ENCODE measurements around the gene RELL2. TPM values are rescaled to one million over a fixed set of nuclear protein-coding genes. Genes with fewer than 3 reads are reported as not detected.
A peak's percentile ranks its signal among the peaks of the same experiment; 100 is the strongest.

The RELL2 gene
- total RNA-seq, 6 donors from 2014 or later = 2.6 to 9.4 (median 6.5) TPM

DNA sequence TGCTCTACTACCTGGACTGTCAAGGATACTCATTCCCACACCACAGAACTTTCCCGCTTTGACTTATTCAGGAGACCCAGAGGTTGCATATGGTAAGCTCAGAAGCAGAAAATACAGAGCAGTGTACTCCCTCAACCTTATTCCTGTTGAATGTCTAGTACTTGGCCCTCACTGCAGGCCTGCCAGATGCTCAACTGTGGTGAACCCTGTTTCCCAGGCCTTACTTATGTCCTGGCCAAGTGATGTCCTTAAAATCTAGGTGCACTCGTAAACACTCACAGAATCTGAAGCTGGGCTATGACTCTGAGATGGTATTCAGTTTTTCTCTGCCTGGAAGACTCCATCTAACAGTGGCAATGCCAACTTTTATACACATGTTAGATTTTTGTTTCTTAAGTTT lies 39.0 kb upstream of the RELL2 start:
- no peak for TF ChIP-seq POLR2AphosphoS5 (IDR thresholded peaks at IDR 0.05)
- TF ChIP-seq CTCF (IDR thresholded peaks at IDR 0.05) = no peak
- no peak for TF ChIP-seq EP300 (IDR thresholded peaks at IDR 0.05)
- TF ChIP-seq POLR2A (IDR thresholded peaks at IDR 0.05) = no peak
- H3K9me3 ChIP-seq = no peaks in the 10 kb centered on the region
- peaks cover 0 to 12% (median 2%) of the 10 kb centered on the region in 4 donors for H3K36me3 ChIP-seq
- 86 to 93% methylated on average over 2 of the region's 2 CpGs for WGBS, 2 donors
- ATAC-seq (ENCODE audit: low FRiP score in 2 of 2) (no peak), DNase-seq (no peak)
- no peak overlapping the region for H3K4me3 ChIP-seq
- H3K27ac ChIP-seq = no peak overlapping the region
- H3K4me1 ChIP-seq = peaks cover 15 to 43% (median 26%) of the 10 kb centered on the region in 4 donors
- no peaks in the 10 kb centered on the region for H3K27me3 ChIP-seq

- ATAC-seq (ENCODE audit: low FRiP score in 2 of 2) = peak in 1 of 2 donors; percentile 35
- H3K27me3 ChIP-seq = no peaks in the 10 kb centered on the region
- WGBS, 2 donors = 52 to 53% methylated on average over 3 of the region's 3 CpGs
- TF ChIP-seq CTCF (IDR thresholded peaks at IDR 0.05) = no peak
- H3K4me3 ChIP-seq = no peak overlapping the region
- peaks cover 0 to 8% (median 2%) of the 10 kb centered on the region in 4 donors for H3K36me3 ChIP-seq
- H3K27ac ChIP-seq = peak overlapping the region in 2 of 4 donors; percentile 19 to 42
- H3K9me3 ChIP-seq = no peaks in the 10 kb centered on the region
- DNase-seq = no peak
- peaks cover 23 to 52% (median 35%) of the 10 kb centered on the region in 4 donors for H3K4me1 ChIP-seq
Measured at GRCh38 chr5:141598391-141599345, 38.1 kb upstream of the RELL2 start.

GRCh38 chr5:141602606-141603005 lies 34.2 kb upstream of the RELL2 start:
- H3K36me3 ChIP-seq = no peaks in the 10 kb centered on the region
- TF ChIP-seq CTCF (IDR thresholded peaks at IDR 0.05) = no peak
- TF ChIP-seq EP300 (IDR thresholded peaks at IDR 0.05) = no peak
- no peak for TF ChIP-seq POLR2A (IDR thresholded peaks at IDR 0.05)
- no peak for TF ChIP-seq POLR2AphosphoS5 (IDR thresholded peaks at IDR 0.05)
- no peaks in the 10 kb centered on the region for H3K27me3 ChIP-seq
- peak overlapping the region in 3 of 4 donors; percentile 71 to 87 (median 81) for H3K27ac ChIP-seq
- peaks cover 52 to 74% (median 60%) of the 10 kb centered on the region in 4 donors for H3K4me1 ChIP-seq
- H3K4me3 ChIP-seq = no peak overlapping the region
- DNase-seq = no peak
- H3K9me3 ChIP-seq = no peaks in the 10 kb centered on the region
- 58 to 65% methylated on average over 1 of the region's 1 CpG for WGBS, 2 donors
- ATAC-seq (ENCODE audit: low FRiP score in 2 of 2) = no peak

DNA sequence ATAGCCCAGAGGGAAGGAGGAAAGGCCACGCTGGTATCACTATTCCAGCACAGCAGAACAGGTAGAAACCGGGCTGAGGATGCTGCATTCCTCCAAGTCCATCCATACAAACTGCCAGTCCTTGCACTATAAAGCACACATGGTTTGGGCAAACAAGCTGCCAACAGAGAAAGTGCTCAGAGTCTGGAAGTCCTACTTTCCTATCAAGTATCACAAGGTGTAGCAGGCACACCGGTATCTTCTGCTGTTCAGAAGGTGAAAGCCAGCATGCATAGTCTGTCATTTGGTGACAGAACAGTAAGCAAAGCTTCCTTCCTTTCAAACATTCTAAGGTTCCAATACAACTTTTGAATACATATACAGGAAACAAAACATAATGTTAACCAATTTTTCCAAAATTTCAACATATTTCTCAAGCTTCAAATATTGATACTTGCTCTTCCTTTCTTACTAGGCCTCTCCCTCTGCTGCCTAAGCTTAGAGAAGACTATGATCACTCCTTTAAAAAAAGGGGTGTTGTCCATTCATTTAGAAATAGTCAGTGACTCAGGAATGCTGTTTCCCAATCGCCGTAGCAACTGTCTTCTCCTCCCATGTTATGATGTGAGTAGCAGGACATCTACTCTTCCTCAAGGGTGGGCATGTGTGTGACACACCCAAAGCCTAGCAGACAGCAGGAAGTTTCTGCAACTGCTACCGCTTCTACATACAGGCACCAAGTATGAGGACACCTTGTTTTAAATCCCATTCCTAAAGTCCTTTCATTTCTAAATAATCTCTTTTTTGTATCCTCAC lies 32.7 kb upstream of the RELL2 start:
- peaks cover 50 to 67% (median 62%) of the 10 kb centered on the region in 4 donors for H3K4me1 ChIP-seq
- no peaks in the 10 kb centered on the region for H3K27me3 ChIP-seq
- TF ChIP-seq POLR2A (IDR thresholded peaks at IDR 0.05) (no peak), EP300 (IDR thresholded peaks at IDR 0.05) (peak in 2 of 4 donors; percentile 20 to 45), POLR2AphosphoS5 (IDR thresholded peaks at IDR 0.05) (peak; percentile 79 to 85), CTCF (IDR thresholded peaks at IDR 0.05) (peak in 1 of 6 experiments; percentile 12)
- ATAC-seq (ENCODE audit: low FRiP score in 2 of 2) (peak; percentile 91 to 96), DNase-seq (peak in 1 of 2 donors; percentile 82)
- H3K4me3 ChIP-seq = no peak overlapping the region
- peak overlapping the region; percentile 71 to 87 (median 76) for H3K27ac ChIP-seq
- no peaks in the 10 kb centered on the region for H3K9me3 ChIP-seq
- no peaks in the 10 kb centered on the region for H3K36me3 ChIP-seq
- 31 to 40% methylated on average over 5 to 6 of the region's 6 CpGs for WGBS, 2 donors
